Measurements from ENCODE around the gene PARP1. TPM values are rescaled to one million over a fixed set of nuclear protein-coding genes. Genes with fewer than 3 reads are reported as not detected.

The PARP1 gene
- total RNA-seq = 70.6 and 81.6 TPM in 2 replicates

GRCh38 chr1:226407497-226408284, at the start of gene PARP1:
TSS of gene PARP1 (minus strand) at chr1:226408093. CDS start at chr1:226407929, 164 bp downstream.

Other genes starting within 250 kb of the PARP1 start
- gene ACBD3, start 221.4 kb downstream of the PARP1 start, total RNA-seq = 51.6 and 66.8 TPM in 2 replicates
- gene MIXL1, start 184.4 kb downstream of the PARP1 start, total RNA-seq = not detected in 2 replicates
- 0.60 and 1.4 TPM in 2 replicates for gene LIN9, start 98.9 kb downstream of the PARP1 start, total RNA-seq
- not detected in 2 replicates for gene STUM, start 140.7 kb upstream of the PARP1 start, total RNA-seq

Measured in bronchial smooth muscle cell (primary cell).